Kidney (tissue), 14 donors: Measurements from ENCODE around the gene CD163. TPM values are rescaled to one million over a fixed set of nuclear protein-coding genes. Genes with fewer than 3 reads are reported as not detected.

Experiments used
- DNase-seq, 5 donors: peaks; one replicate each; pipeline ENCODE4 v3.0.0-alpha.2; 2013 to 2020
- FAIRE-seq: peaks from 2 replicates; lab custom pipeline; 2012; peaks lifted over from hg19 to GRCh38; lab: Jason Lieb, UNC
- H3K27ac ChIP-seq, 2 donors: one replicate each; pipeline ENCODE4 v1.7.0; 2013; ENCODE audit warnings: low read depth in 2 of 2, low read length in 2 of 2, inconsistent platforms in 1 of 2
- H3K27me3 ChIP-seq: one replicate; pipeline ENCODE4 v1.7.1; 2013; ENCODE audit warnings: low read length, inconsistent platforms; ENCODE audit not compliant: control insufficient read depth, insufficient read depth
- H3K36me3 ChIP-seq, 3 donors: one replicate each; pipeline versions ENCODE4 v1.7.0 to v1.7.1; 2013; ENCODE audit warnings: low read length in 3 of 3, control low read depth in 1 of 3, inconsistent platforms in 1 of 3; ENCODE audit not compliant: insufficient read depth in 3 of 3, control insufficient read depth in 2 of 3
- H3K4me1 ChIP-seq, 3 donors: one replicate each; pipeline versions ENCODE4 v1.7.0 to v1.7.1; 2013; ENCODE audit warnings: low read length in 3 of 3, inconsistent platforms in 1 of 3, low read depth in 1 of 3; ENCODE audit not compliant: control insufficient read depth in 2 of 3, insufficient read depth in 2 of 3
- H3K4me3 ChIP-seq, 3 donors: one replicate each; pipeline versions ENCODE4 v1.7.0 to v1.8.1; 2013; ENCODE audit warnings: low read length in 3 of 3, control low read depth in 1 of 3, inconsistent platforms in 1 of 3
- H3K9ac ChIP-seq, 3 donors: one replicate each; pipeline versions ENCODE4 v1.7.0 to v1.7.1; 2013; ENCODE audit warnings: low read length in 3 of 3, control low read depth in 1 of 3, inconsistent platforms in 1 of 3
- H3K9me3 ChIP-seq, 3 donors: one replicate each; pipeline versions ENCODE4 v1.7.0 to v1.7.1; 2013; ENCODE audit warnings: low read length in 3 of 3, control low read depth in 1 of 3, inconsistent platforms in 1 of 3; ENCODE audit not compliant: control insufficient read depth in 2 of 3, insufficient read depth in 1 of 3
- CTCF ChIP-seq: IDR thresholded peaks from 3 replicates; pipeline ENCODE4 v1.5.1; 2012; ENCODE audit warnings: mild to moderate bottlenecking, moderate library complexity, borderline replicate concordance; ENCODE audit not compliant: insufficient read depth; ENCODE audit errors: extremely low read depth
- intact Hi-C: fragments of 100-400 bp; cut with DNase I; formaldehyde crosslinking; loops from one replicate; pipeline ENCODE4 v1.11.1; 2022
- polyA plus RNA-seq: library from polyadenylated mRNA; stranded (reverse); fragments of 350-450 nt; fragmentation: Illumina TruSeq; extraction: RNeasy Lipid Tissue Mini Kit (QIAGEN cat#74804); gene quantifications from one replicate; pipeline ENCODE4 v1.2.3, GENCODE V29; 2014; ENCODE audit warnings: low read depth, low replicate concordance; ENCODE audit not compliant: insufficient read depth
- total RNA-seq: library from RNA; stranded (reverse); fragmentation: NEBNext Ultra II Directional; extraction: Animal tissue kit (Norgen Biotek cat#: 25700); gene quantifications from one replicate; pipeline ENCODE4 v1.2.1, GENCODE V29; 2021
- donor health status: control.
- donor health status: control.
- donor health status: control.
- donor health status: control.
- donor health status: control.
- donor health status: DM: yes; HTN: yes; CAD: no.
- donor health status: Normal renal cell carcinoma (clear cell type).

CD163 gene
- total and polyA plus RNA-seq, 2 donors from 2014 or later = 22.8 to 329 TPM

GRCh38 chr12:7501031-7501588 lies 2.5 kb downstream of the CD163 start:
- no peaks in the 10 kb centered on the region for H3K4me1 ChIP-seq
- H3K27ac ChIP-seq = no peak overlapping the region
- no peak for TF ChIP-seq CTCF
- H3K4me3 ChIP-seq = no peak overlapping the region
- H3K27me3 ChIP-seq = no peaks in the 10 kb centered on the region
- intact Hi-C loops = no loop called here
- H3K9ac ChIP-seq = no peak overlapping the region
- H3K9me3 ChIP-seq = no peaks in the 10 kb centered on the region
- DNase-seq (no peak), FAIRE-seq (no peak)
- H3K36me3 ChIP-seq = no peaks in the 10 kb centered on the region

- intact Hi-C loops = no loop called here
- Histone ChIP-seq H3K27ac (no peak overlapping the region), H3K4me3 (no peak overlapping the region), H3K9ac (no peak overlapping the region), H3K36me3 (no peaks in the 10 kb centered on the region), H3K4me1 (no peaks in the 10 kb centered on the region), H3K27me3 (no peaks in the 10 kb centered on the region), H3K9me3 (no peaks in the 10 kb centered on the region)
- FAIRE-seq (no peak), DNase-seq (no peak)
- TF ChIP-seq CTCF = no peak
These were observed 3.9 kb downstream of the CD163 start for GRCh38 chr12:7499636-7500035.

- no peak for DNase-seq
- Histone ChIP-seq H3K9ac (no peak overlapping the region), H3K27me3 (no peaks in the 10 kb centered on the region), H3K9me3 (no peaks in the 10 kb centered on the region), H3K4me1 (no peaks in the 10 kb centered on the region), H3K4me3 (no peak overlapping the region), H3K36me3 (no peaks in the 10 kb centered on the region), H3K27ac (no peak overlapping the region)
- no peak for TF ChIP-seq CTCF
- intact Hi-C loops = no loop called here
- FAIRE-seq = no peak
These were observed 4.8 kb downstream of the CD163 start for GRCh38 chr12:7498809-7499208.

DNA sequence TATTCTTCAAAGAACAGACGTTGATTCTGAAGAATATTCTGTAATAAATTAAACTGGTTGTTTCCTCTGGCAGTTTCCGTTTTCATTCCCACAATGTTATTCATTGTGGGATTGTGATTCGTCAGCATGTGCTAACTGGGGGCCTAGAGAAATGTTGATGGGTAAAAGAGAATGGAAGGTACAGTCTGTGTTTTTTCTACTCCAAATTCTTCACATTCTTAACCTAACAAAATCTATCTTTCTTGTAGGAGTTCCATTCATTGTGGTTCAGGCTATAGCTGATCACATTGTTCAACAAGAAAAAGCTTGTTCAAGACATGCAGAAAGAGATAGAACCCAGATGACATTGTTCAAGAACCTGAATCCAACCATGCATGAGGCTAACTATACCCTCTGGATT lies 5.9 kb downstream of the CD163 start:
- H3K9me3 ChIP-seq = no peaks in the 10 kb centered on the region
- intact Hi-C loops = no loop called here
- no peaks in the 10 kb centered on the region for H3K4me1 ChIP-seq
- no peak overlapping the region for H3K27ac ChIP-seq
- no peak for FAIRE-seq
- H3K27me3 ChIP-seq = no peaks in the 10 kb centered on the region
- H3K4me3 ChIP-seq = no peak overlapping the region
- no peaks in the 10 kb centered on the region for H3K36me3 ChIP-seq
- DNase-seq = no peak
- TF ChIP-seq CTCF = no peak
- no peak overlapping the region for H3K9ac ChIP-seq
